Sigmoid colon (tissue), 4 donors: ENCODE measurements around the gene ALS2CL.

Experiments
- EP300 ChIP-seq, 4 donors: sonication (generic); formaldehyde crosslinking; IDR thresholded peaks; one replicate each; pipeline ENCODE4 v1.6.1; 2017; ENCODE audit warnings: antibody characterized with exemption in 4 of 4
- POLR2A ChIP-seq, 2 donors: fragments of 450-650 bp; IDR thresholded peaks; one replicate each; pipeline ENCODE4 v1.6.1; 2016; ENCODE audit warnings: antibody characterized with exemption in 2 of 2, mild to moderate bottlenecking in 2 of 2, moderate library complexity in 2 of 2
- POLR2AphosphoS5 ChIP-seq, 4 donors: sonication (generic); formaldehyde crosslinking; IDR thresholded peaks; one replicate each; pipeline ENCODE4 v1.6.1; 2017; ENCODE audit warnings: antibody characterized with exemption in 4 of 4
- TF ChIP-seq, protein P1 (sequence below), 4 experiments: fragments of 450-650 bp in 3 of 4; fragments of 200-600 bp in 1 of 4; IDR thresholded peaks; one replicate each; pipeline ENCODE4 v1.5.1; 2016 to 2019; ENCODE audit warnings: antibody characterized with exemption in 4 of 4, mild to moderate bottlenecking in 3 of 4, moderate library complexity in 2 of 4

DNA sequence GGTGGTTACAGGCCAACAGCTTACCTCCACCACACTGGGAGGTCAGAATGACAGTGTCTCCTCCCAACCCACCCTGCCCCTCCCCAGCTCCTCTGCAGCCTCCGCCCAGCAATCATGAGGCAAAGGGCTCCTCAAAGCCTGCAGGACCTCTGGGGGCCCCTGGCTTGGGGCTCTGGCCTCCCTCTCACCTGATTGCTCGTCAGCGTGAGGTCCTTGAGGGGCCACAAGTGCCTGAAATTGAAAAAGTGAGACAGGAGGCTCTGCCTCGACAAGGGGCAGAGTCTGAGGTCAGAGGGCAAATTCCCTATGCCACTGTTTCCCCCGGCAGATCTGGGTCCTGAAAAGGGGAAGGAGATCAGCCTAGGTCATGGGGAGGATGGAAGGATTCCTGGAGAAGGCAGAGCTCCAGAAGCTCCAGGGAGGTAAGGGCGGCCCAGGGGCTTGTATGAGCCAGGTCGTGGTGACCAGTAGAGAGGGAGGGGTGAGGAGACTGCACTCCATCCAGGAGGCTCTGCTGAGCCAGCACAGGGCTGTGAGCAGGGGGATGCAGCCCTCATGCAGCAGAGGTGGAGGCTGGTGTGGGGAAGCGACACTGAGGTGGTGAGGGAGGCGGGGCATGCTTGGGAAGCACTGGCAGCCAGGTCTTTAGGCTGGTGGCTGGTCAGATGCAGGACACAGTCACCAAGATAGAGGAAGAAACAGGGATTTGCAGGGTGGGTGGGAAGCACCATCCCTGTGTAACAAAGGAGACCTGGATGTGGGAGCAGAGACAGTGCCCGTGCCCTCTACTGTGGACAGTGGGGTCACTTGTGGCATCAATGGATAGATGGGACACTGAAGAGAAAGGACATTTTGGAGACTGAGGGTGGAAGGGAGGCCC is 20.1 kb downstream of the ALS2CL start:
- TF ChIP-seq, protein P1, sequence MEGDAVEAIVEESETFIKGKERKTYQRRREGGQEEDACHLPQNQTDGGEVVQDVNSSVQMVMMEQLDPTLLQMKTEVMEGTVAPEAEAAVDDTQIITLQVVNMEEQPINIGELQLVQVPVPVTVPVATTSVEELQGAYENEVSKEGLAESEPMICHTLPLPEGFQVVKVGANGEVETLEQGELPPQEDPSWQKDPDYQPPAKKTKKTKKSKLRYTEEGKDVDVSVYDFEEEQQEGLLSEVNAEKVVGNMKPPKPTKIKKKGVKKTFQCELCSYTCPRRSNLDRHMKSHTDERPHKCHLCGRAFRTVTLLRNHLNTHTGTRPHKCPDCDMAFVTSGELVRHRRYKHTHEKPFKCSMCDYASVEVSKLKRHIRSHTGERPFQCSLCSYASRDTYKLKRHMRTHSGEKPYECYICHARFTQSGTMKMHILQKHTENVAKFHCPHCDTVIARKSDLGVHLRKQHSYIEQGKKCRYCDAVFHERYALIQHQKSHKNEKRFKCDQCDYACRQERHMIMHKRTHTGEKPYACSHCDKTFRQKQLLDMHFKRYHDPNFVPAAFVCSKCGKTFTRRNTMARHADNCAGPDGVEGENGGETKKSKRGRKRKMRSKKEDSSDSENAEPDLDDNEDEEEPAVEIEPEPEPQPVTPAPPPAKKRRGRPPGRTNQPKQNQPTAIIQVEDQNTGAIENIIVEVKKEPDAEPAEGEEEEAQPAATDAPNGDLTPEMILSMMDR (IDR thresholded peaks at IDR 0.05), result no peak
- TF ChIP-seq POLR2AphosphoS5 (IDR thresholded peaks at IDR 0.05) (no peak), EP300 (IDR thresholded peaks at IDR 0.05) (no peak), POLR2A (IDR thresholded peaks at IDR 0.05) (no peak)
